ENCODE data around the gene PECR.

Gene PECR

DNA sequence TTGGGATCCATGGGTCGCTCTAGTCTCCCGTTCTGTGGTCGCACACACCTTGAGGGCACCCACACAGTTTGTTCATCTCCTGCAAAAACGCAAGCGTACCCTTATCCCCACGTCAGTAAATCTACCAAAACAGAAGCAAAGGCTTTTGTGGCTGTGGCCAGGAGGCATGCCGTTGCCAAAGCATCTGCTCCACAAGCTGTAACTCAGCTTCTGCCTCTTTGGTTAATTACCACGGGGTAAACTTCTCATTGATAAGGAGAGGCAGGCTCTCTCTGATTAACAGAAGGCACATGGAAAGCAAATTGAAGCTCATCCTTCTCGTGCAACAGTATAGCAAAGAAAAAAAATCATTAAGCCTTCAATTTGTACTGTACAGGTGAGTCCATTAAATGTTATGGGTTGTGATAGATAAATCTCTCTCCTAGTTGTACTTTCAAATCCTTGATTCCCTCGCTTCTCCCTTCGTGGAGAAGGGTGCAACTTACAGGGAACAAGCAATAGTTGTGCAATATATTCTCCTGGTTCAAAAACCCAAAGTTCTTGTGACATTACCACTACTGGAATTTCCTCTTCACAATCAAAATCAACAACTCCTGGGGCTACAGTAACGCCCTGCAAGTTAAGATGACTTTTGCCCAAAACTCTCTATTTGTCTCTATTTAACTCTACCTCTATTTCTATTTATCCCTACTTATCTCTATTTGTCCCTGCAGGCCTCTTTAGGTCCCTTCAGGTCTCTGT lies 10.3 kb downstream of the PECR start:
- DNase-seq (ENCODE audit: low spot score): no peak

DNA sequence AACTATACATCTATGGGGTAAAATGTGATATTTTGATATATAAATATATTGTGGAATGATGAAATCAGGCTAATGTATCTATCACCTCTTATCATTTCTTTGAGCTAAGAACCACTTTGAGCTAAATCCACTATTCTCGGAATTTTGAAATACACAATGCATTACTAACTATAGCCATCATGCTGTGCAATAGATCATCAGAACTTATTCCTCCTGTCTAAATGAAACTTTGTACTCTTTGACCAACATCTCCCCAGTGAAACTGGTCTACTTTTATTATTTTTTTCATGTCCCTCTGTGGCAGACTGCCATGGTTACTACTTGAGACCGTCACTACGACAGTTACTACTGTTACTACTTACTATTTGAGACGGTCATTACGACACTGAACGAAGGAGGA lies 11.4 kb downstream of the PECR start:
- no peak for DNase-seq (ENCODE audit: low spot score)

DNA sequence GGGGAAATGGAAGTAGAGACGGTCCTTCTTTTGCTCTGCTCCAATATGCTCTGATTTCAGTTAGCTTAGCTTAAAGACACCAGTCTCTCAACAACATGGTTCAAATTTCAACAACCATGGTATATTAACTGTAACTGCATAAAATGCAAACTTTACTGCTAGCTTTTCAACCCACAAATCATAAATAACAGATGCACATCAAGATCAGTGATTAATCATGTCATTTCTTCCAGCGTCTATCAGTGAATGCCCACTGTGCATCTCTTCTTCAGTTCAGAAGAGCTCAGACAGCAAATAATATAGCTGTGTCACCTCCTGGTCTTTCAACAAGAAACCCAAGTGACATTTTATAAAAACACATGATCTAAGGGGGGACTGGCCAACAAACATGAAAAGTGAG lies 12.6 kb downstream of the PECR start:
- no peak for DNase-seq (ENCODE audit: low spot score)

DNA sequence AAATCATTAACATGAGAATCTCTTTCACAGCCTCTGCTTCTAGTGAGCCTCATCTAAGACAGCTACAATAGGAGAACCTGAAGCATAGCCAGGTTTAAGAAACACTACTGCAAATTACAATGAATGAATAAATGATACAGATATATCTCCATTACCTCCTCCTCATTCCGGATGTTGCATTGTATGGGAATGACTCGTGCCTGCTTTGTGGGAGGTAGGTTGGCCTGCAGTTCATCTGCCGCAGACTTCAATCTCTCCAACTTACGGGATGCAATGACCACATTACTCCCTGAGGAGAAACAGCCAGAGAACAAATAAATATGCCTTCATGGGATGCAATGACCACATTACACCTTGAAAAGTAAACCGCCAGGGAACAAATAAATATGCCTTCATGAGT lies 15.4 kb downstream of the PECR start:
- no peak for DNase-seq (ENCODE audit: low spot score)

DNA sequence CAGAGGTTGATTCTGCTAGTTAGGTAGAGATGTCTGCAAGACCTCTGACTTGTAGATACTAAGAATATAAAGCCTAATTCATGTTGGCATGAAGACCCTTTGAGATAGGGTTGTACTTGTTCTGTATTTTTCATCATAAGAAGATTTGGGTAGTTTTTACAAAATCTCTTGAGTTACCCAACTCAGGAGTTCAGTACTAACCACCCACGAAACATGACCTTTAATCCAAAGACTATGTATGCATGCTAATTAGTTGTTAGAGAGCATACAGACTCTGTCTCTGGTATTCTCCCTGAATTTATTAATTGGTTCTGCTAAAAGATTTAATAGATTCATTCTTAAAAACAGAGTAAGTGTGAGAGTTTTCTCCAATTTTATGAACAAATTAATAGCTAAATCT lies 16.9 kb downstream of the PECR start:
- no peak for DNase-seq (ENCODE audit: low spot score)

DNA sequence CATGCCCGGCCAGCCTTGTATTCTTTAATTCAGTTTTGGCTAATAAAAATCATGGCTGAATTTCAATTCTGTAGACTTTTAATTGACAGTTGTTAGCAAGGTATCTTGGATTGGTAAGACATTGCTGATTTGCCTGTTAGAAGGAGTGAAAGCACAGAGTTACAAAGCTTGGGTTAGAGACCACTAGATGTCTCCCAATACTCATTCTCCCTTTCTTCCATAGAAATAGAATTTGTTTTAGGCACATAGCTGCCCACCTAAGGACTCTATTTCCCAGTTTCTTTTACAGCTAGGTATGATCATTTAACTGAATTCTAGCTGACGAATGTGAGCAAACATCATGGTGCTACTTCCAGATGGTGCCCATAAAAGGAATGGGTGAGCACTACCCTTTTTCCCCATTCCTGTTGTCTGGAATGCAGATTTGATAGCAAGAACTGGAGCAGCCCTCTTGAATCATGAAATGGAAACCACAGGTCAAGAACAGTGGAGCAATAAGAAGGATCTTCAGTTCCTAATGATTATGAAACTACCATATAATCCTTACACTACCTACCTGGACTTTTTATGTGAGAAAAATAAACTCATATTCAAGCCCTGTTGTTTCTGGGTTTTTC lies 17.5 kb downstream of the PECR start:
- no peak for DNase-seq (ENCODE audit: low spot score)

DNA sequence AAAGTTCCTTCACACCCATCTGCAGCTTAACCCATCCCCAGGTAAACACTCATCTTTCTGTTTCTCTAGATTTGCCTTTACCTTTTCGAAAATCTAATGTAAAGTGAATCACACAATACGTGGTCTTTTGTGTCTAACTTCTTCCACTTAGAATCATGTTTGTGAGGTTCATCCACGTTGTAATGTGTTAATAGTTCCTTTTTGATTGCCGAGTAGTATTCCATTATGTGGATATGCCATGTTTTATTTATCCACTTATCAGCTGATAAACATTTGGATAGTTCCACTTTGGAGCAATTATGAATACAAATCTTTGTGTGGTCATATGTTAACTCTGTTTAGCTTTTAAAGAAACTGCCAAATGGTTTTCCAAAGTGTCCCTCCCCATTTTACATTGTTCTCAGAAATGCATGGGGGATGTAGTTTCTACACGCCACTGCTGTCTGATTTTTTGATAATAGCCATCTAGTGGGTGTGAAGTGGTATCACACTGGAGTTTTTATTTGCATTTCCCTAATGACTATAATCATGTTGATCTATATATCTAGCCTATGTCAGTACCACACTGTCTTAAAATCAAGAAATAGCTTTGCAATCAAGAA lies 22.3 kb downstream of the PECR start:
- no peak for DNase-seq (ENCODE audit: low spot score)

DNA sequence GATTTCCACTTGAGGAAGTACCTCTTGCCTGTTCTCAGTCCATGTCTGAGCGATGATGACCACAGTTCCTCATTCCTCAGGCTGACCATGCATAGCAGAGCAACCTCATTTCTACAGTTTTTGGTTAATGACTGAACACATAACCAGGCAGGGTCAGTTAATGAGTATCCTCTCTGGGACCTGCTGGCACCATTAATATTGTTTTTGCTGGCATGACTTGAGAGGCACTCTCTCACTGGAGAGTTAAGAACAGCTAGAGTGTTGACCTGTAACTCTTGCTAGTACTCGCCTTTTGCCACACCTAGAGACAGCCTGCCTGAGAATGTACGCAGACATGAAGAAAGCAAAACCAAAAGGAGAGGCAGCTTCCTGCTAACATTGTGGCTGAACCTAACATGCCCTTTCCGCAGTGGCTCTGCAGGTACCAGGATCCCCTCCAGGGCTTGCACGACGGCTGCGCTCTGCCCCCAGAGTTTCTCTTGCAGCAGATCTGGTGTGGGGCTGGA lies 23.9 kb downstream of the PECR start:
- no peak for DNase-seq (ENCODE audit: low spot score)

DNA sequence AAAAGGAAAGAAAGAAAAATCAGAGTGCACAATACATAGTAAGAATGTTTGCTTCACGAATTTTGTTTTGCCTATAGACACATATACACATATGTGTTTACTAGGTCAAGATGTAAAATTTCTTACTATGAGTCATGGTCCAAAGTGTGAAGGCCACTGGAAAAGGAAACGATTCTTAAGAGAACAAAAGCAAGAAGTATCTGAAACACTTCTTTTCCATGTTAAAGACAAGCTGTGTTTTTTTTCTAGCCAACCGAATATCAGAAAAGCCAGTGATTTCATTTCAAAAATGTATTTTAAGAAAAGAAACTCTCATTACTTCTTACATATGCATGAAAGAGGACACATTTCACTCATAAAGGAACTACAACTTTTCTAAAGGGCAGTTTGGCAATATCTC lies 24.9 kb downstream of the PECR start:
- DNase-seq (ENCODE audit: low spot score): no peak

DNA sequence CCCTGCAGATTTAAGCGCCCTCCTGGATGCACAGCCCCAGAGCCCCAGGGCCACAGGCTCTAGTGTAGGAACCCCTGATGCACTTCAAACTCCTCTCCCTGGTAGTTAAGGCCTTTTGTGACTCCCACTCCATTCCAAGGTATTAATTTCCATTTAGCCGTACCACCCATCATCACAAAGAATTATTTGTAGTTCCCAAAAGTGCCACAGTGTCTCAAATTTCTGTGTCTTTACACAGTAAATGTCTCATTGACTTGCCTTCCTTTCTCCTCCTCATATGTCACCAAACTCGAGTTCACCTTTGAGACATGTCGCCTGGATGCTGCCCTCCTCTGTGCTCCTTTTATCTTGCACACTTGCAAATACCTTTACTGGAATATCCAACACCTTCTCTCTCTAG lies 25.9 kb downstream of the PECR start:
- no peak for DNase-seq (ENCODE audit: low spot score)

DNA sequence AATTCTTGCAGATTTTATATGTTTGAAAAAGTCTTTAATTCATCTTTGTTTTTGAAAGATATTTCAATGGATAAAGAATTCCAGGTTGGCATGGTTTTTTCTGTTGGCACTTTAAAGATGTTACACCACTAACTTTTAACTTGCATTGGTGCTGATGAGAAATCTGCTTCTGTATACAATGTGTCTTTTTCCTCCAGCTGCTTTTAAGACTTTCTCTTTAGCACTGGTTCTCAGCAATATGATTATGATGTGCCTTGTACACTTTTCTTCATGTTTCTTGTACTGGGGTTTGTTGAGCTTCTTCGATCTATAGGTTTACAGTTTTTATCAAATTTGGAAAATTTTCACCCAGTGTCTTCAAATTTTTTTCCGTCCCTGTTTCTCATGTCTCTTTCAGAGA lies 29.2 kb downstream of the PECR start:
- no peak for DNase-seq (ENCODE audit: low spot score)

DNA sequence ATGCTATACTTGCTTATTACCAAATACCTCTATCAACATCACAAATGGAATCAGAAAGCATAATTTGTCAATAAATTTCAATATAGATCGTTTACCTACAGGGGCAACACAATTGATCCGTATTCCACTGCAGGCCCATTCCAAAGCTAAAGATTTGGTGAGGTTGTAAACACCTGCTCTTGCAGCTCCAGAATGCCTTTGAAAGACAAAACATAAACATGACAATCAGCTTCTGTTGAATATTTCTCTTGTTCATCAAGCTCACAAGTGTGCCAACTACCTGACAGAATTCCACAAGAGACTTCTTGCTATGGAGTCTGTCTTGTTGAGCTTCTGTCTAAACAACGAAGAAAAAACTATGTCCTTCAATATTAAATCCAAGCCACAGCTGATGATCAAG lies 30.3 kb downstream of the PECR start:
- no peak for DNase-seq (ENCODE audit: low spot score)

DNA sequence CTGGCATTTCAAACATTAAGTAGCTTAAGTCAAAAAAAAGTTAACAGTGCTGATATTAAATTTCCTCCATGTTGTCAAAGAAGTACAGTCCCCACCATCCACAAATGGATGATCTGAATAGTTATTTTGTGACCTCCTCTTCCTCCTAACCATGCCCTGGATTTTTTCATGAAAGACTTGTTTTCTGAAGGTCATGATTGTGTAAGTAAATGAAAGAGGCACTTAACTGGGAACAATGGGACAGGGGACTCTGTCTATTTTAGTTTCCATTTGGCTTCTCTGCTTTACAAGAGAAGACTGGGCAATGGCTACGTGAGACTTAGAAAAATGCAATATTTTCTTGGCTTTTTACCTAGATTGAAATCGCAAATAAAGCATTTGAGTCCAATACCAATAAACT lies 32.2 kb downstream of the PECR start:
- no peak for DNase-seq (ENCODE audit: low spot score)

DNA sequence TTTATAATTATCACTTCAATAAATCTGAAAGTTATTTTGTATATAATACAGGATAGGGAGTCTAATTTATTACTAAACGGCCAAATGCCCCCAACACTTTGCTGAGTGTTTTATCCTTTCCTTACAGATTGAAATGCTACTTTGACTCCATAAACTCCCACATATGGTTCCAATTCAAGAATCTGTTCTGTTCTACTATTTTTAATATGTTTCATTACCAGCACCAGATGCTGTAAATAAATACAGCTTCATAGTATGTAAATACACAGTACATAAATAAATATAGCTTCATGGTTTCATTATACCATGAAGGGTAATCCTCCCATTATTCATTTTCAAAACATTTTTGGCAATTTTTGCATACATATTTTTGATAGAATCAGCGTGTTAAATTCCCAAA lies 34.2 kb downstream of the PECR start:
- DNase-seq (ENCODE audit: low spot score): no peak

DNA sequence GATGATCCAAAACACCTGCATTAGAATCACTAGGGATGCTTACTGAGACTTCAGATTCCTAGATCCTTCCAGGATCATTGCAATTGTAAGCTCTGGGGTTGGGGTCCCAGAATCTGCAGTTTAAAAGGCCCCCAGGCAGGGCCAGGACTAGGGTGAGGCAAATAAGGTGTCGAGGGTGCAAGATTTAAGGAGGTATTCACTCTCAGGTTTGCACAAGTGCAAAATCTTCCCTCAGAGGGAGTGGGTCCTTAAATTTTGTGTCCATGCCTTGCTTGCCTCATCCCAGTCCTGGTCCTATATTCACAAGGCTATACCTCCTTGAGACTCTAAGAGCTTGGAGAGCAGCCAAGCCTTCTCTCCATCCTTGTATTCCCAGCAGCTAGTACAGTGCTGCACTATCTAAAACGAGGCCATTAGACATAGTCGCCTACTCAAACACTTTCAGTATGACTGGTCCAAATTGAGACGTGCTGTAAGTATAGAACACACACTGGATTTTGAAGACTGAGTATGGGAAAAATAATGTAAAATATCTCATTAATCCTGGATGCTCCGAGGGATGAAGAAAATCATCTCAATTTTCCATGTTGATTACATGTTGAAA lies 36.6 kb downstream of the PECR start:
- DNase-seq (ENCODE audit: low spot score): no peak

DNA sequence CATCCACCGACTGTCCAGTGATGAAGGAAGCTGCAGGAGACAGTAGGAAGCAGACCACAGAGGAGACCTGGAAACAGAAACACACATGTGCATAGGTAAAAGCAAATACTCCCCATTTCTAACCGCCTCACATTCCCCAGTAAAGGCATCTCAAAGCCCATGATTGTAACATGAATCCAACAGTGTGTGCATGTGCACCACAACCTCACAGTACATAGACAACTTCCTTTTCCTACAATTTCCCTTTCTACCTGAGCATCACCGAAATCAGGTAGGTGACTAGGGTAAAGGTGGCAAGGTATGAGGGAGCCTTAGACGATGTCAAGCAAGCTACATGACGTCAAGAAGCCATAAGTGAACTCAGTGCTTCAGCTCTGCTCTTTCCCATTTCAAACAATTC lies 37.7 kb downstream of the PECR start:
- DNase-seq (ENCODE audit: low spot score): no peak

DNA sequence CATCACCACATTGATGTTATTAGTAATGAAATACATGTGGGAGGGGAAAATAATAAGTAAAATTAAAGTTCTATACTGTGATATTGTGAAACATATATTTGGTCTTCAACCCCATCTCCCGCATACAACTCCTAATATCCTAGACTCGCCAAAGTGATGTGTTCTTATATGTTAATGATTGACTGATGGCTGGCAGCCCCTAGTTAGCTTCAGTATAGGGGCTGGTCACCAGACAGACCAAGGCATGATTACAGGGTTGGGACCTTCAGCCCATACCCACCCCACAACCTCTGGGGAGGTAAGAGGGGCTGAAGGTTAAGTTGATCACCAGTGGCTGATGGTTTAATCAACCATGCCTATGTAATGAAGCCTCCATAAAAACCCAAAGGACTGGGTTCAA lies 40.2 kb downstream of the PECR start:
- no peak for DNase-seq (ENCODE audit: low spot score)

DNA sequence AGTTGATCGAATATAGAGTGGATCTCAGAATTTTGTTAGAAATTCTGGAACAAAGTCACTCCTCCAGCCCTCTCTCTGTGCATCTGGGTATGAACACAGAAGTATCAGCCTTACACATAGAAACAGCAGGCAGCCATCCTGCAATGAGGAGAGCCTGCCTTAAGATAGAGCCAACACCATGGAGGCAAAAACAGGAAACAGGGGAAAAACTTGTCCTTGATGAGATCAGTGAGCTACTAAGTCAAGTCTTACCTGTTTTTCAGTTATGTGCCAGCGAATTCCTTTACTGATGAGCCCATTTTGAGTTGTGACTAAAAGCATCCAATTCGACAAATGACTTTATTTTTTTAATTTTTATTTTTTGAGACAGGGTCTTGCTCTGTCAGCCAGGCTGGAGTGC lies 41.7 kb downstream of the PECR start:
- DNase-seq (ENCODE audit: low spot score): no peak

DNA sequence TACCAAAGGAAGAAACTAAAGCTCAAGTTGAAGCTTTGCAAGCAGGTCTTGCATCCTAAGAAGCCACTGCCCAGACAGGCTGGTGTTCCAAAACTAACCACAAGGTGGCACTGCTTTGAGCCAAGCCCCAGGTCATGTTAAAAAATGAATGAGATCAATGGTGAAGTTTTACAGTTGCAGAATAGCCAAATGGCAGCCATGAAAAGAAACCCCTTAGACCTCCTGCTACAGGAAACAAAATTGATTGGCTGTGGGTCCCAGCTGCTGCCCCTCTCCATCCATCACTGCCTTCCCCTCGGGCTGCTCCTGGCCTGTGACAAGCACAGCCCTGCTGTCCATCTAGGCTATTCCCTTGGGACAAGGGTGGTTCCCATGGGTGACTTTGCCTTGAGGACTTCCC lies 47.5 kb downstream of the PECR start:
- peak; percentile 84 for DNase-seq (ENCODE audit: low spot score)

DNA sequence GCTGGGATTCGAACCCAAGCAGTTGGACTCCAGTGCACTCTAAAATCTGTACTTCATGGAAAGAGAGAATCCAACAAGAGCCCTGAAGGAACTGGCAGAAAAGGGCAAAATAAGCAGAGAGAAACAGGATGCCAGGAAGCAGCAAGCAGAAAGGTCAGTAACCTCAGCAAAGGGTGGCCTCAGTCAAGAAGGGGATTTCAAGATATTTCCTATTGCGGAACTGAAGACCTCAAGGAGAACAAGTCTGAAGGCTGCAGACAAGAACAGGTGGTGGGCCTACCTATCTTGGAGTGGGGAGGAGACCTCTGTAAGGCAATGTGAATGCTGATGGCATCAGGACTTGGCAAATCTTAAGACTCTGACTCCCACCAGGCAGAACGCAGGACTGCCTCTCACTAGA lies 48.2 kb downstream of the PECR start:
- no peak for DNase-seq (ENCODE audit: low spot score)

DNA sequence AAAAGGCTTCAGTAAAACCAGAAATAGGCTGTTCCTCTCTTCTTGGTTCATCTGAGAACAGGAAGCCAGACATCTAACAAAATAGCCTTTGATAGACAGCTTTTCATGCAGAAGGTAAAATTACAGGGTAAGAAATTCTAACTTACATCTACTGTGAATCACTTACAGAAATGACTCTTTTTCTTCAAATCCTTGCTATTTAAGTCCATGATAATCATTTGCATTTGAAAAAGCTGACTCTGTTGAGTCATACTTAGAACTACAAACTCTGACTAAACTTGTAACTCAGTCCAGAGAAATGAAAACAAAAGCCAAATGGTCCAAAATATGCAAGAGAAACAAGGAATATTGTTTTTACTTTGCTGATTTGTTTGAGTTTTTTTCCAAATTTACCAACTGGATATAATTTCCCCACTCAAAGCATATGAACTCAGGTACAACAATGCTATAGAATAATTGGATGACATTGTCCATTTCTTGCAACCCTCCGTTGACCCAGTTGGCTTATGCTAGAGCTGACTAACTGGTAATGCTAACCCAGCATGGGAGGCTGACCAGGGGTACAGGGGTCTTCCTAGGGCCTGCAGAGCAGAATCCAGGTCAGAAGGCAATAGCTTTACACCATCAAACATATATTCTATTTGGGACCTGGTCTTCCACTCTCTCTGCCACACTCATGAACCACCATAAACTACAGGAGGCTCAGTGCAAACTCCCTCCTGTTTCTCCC lies 49.5 kb downstream of the PECR start:
- DNase-seq (ENCODE audit: low spot score): peak; percentile 70

DNA sequence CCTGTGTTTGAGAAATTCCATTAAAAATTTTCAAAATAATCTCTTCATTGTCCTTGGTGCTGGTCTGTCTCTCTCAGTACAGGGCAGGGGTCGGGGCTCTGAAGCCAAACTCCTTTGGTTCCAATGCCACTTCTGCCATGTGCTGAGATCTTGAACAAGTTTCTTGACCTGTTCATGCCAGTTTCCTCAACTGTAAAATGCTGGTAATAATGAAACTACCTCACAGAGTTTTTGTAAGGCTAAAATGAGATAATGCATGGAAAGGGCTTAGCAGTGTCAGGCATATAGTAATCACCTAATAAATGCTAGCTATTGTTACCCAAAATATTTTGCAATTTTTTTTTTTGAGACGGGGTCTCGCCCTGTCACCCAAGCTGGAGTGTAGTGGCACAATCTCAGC lies 51.4 kb downstream of the PECR start:
- DNase-seq (ENCODE audit: low spot score): no peak

Data from COLO829 (cell line).